Left ventricle myocardium inferior (tissue), 1 donor: Measurements from ENCODE around the gene CD47. TPM values are rescaled to one million over a fixed set of nuclear protein-coding genes. Genes with fewer than 3 reads are reported as not detected.

ENCODE experiments used
- DNase-seq: peaks from one replicate; pipeline ENCODE4 v3.0.0-alpha.2; 2020
- H3K27ac ChIP-seq: fragments of 200-600 bp; replicated peaks from 2 replicates; pipeline ENCODE4 v1.8.0; 2021
- H3K27me3 ChIP-seq: fragments of 200-600 bp; 2 replicates; pipeline ENCODE4 v1.8.0; 2021; ENCODE audit warnings: low read depth
- H3K36me3 ChIP-seq: fragments of 200-600 bp; 2 replicates; pipeline ENCODE4 v1.8.0; 2021
- H3K4me1 ChIP-seq: fragments of 200-600 bp; 2 replicates; pipeline ENCODE4 v1.8.0; 2021
- H3K4me3 ChIP-seq: fragments of 200-600 bp; 2 replicates; pipeline ENCODE4 v1.8.0; 2021; ENCODE audit warnings: mild to moderate bottlenecking, moderate library complexity
- H3K9me3 ChIP-seq: fragments of 200-600 bp; replicated peaks from 2 replicates; pipeline ENCODE4 v1.8.0; 2021
- CTCF ChIP-seq: fragments of 200-600 bp; IDR thresholded peaks from 2 replicates; pipeline ENCODE4 v1.8.0; 2021; ENCODE audit warnings: antibody characterized with exemption, mild to moderate bottlenecking, borderline replicate concordance
- intact Hi-C: fragments of 100-400 bp; cut with micrococcal nuclease; formaldehyde crosslinking; loops from one replicate; pipeline ENCODE4 v1.11.0; 2022
- long read RNA-seq: library from polyadenylated mRNA; unstranded; transcript quantifications from one replicate; pipeline ENCODE4 v2.0.0, GENCODE V29; 2021
- total RNA-seq: library from RNA; stranded (reverse); fragmentation: NEBNext Ultra II Directional; extraction: Animal tissue kit (Norgen Biotek cat#: 25700); gene quantifications from one replicate; pipeline ENCODE4 v1.2.1, GENCODE V29; 2021
- donor health status: DM: no; HTN: yes; CAD: no; lungs with severe emphysema.

The CD47 gene
- 35.9 TPM for total RNA-seq
- long read RNA-seq, full-length matches to known transcripts: 47 of 58 reads
- long read RNA-seq, partial matches to known transcripts: 2 of 58 reads
- long read RNA-seq, other reads (novel, unspliced or antisense): 9 of 58 reads

- no peaks in the 10 kb centered on the region for H3K36me3 ChIP-seq
- intact Hi-C loops: no loop called here
- no peak for TF ChIP-seq CTCF
These were observed at the start of gene CD47 for GRCh38 chr3:108090701-108091497. Gene CD47 (minus strand): TSS chr3:108091031. CDS start chr3:108090908, 123 bp downstream.

GRCh38 chr3:108137460-108137814 lies 46.6 kb upstream of the CD47 start:
- no peaks in the 10 kb centered on the region for H3K9me3 ChIP-seq
- H3K27me3 ChIP-seq: no peaks in the 10 kb centered on the region
- intact Hi-C loops: no loop called here
- H3K36me3 ChIP-seq: no peaks in the 10 kb centered on the region
- no peak overlapping the region for H3K27ac ChIP-seq
- no peak for DNase-seq
- no peaks in the 10 kb centered on the region for H3K4me1 ChIP-seq
- no peak for TF ChIP-seq CTCF
- no peak overlapping the region for H3K4me3 ChIP-seq

More at GRCh38 chr3:108090701-108091497, at the start of gene CD47:
- peak; percentile 96 for DNase-seq
- Histone ChIP-seq H3K27me3 (no peaks in the 10 kb centered on the region), H3K9me3 (no peaks in the 10 kb centered on the region), H3K27ac (peak within 1 kb of the TSS; percentile 93), H3K4me3 (peak within 1 kb of the TSS; percentile 95), H3K4me1 (peaks cover 45% of the 10 kb centered on the region)

GRCh38 chr3:108136561-108137459 lies 46.0 kb upstream of the CD47 start:
- TF ChIP-seq CTCF: no peak
- intact Hi-C loops: no loop called here
- Histone ChIP-seq H3K9me3 (no peaks in the 10 kb centered on the region), H3K4me3 (no peak overlapping the region), H3K36me3 (no peaks in the 10 kb centered on the region), H3K27ac (no peak overlapping the region), H3K4me1 (peaks cover 3% of the 10 kb centered on the region), H3K27me3 (no peaks in the 10 kb centered on the region)
- DNase-seq: no peak

- intact Hi-C loops: no loop called here
- H3K27me3 ChIP-seq: no peaks in the 10 kb centered on the region
- peaks cover 14% of the 10 kb centered on the region for H3K4me1 ChIP-seq
- no peak overlapping the region for H3K4me3 ChIP-seq
- no peak overlapping the region for H3K27ac ChIP-seq
- no peaks in the 10 kb centered on the region for H3K36me3 ChIP-seq
- H3K9me3 ChIP-seq: no peaks in the 10 kb centered on the region
- no peak for DNase-seq
- TF ChIP-seq CTCF: no peak
These were observed 43.7 kb upstream of the CD47 start for GRCh38 chr3:108134555-108134880.

- DNase-seq: no peak
- peaks cover 14% of the 10 kb centered on the region for H3K4me1 ChIP-seq
- H3K9me3 ChIP-seq: no peaks in the 10 kb centered on the region
- H3K27ac ChIP-seq: no peak overlapping the region
- no peak overlapping the region for H3K4me3 ChIP-seq
- no peak for TF ChIP-seq CTCF
- H3K27me3 ChIP-seq: no peaks in the 10 kb centered on the region
- no peaks in the 10 kb centered on the region for H3K36me3 ChIP-seq
- intact Hi-C loops: no loop called here
These were observed 43.2 kb upstream of the CD47 start for GRCh38 chr3:108133858-108134554.
